Daoy (cell line): ENCODE data around the gene SH2D7. TPM values are rescaled to one million over a fixed set of nuclear protein-coding genes. Genes with fewer than 3 reads are reported as not detected.
"Not testable (repeated sequence)": the region's sequence is repeated elsewhere in the genome, so short reads cannot be mapped to it uniquely, and the experiment has no call there.

Experiments used
- DNase-seq: peaks from one replicate; pipeline ENCODE4 v3.0.0-alpha.2; 2015; ENCODE audit warnings: low read depth
- total RNA-seq: library from RNA; depleted of rRNA; stranded (reverse); fragments of >200 nt; shearing (Covaris generic); gene quantifications from 2 replicates; pipeline ENCODE4 v1.2.3, GENCODE V29; 2014; rRNA removed

Gene SH2D7
- total RNA-seq, 1 experiment from 2014 or later = not detected

GRCh38 chr15:78140292-78140691, 47.9 kb downstream of the SH2D7 start:
- DNase-seq = no peak

GRCh38 chr15:78142332-78142731, 50.0 kb downstream of the SH2D7 start:
- no peak for DNase-seq

GRCh38 chr15:78146425-78147154, 54.2 kb downstream of the SH2D7 start:
- no peak for DNase-seq

- no peak for DNase-seq
Observed at GRCh38 chr15:78147566-78147965, 55.2 kb downstream of the SH2D7 start.

GRCh38 chr15:78148392-78149067, 56.2 kb downstream of the SH2D7 start:
- DNase-seq = no peak

- peak; percentile 98 for DNase-seq
Observed at GRCh38 chr15:78149068-78149804, 56.9 kb downstream of the SH2D7 start, which contains the start of gene IDH3A. IDH3A (plus strand) TSS chr15:78149362; CDS start chr15:78149404, 42 bp downstream.

GRCh38 chr15:78149805-78150751, 57.7 kb downstream of the SH2D7 start:
- DNase-seq = peak; percentile 33

- not testable (repeated sequence) for DNase-seq
Observed at GRCh38 chr15:78151075-78151474, 58.7 kb downstream of the SH2D7 start.

Other genes starting within 250 kb of the SH2D7 start
- 8.2 and 8.7 TPM in 2 replicates for gene TBC1D2B, start 14.8 kb upstream of the SH2D7 start, total RNA-seq
- 2.0 and 6.7 TPM in 2 replicates for gene CIB2, start 38.9 kb downstream of the SH2D7 start, total RNA-seq
- gene IDH3A, start 56.8 kb downstream of the SH2D7 start, total RNA-seq = 56.3 and 74.2 TPM in 2 replicates
- gene ACSBG1, start 142.0 kb downstream of the SH2D7 start, total RNA-seq = not detected in 2 replicates
- 1.6 TPM in 1 of 2 replicates, not detected in the other for gene DNAJA4, start 172.0 kb downstream of the SH2D7 start, total RNA-seq
- gene SKIC8, start 207.0 kb downstream of the SH2D7 start, total RNA-seq = 104 and 162 TPM in 2 replicates
- 0.23 and 2.2 TPM in 2 replicates for gene CRABP1, start 247.8 kb downstream of the SH2D7 start, total RNA-seq